Stomach (tissue), 9 donors: Measurements from ENCODE around the gene COL1A1. TPM values are rescaled to one million over a fixed set of nuclear protein-coding genes. Genes with fewer than 3 reads are reported as not detected.

ENCODE experiments used
- DNase-seq, 2 donors: peaks; one replicate each; pipeline versions ENCODE4 v3.0.0 to v3.0.0-alpha.2; 2013 to 2019
- H3K27ac ChIP-seq, 5 donors: fragments of 200-600 bp in 4 of 5; sonication (generic) in 4 of 5; one replicate each; pipeline ENCODE4 v1.5.1; 2013 to 2019; ENCODE audit warnings: mild to moderate bottlenecking in 1 of 5, moderate library complexity in 1 of 5
- H3K27me3 ChIP-seq, 3 donors: fragments of 200-600 bp; sonication (generic); one replicate each; pipeline ENCODE4 v1.5.1; 2017 to 2019; ENCODE audit warnings: mixed run types in 1 of 3
- H3K36me3 ChIP-seq, 4 donors: fragments of 200-600 bp; sonication (generic); 1 replicate in 3 of 4; 2 replicates in 1 of 4; pipeline ENCODE4 v1.5.1; 2016 to 2019
- H3K4me1 ChIP-seq, 4 donors: fragments of 200-600 bp; sonication (generic); one replicate each; pipeline ENCODE4 v1.5.1; 2016 to 2019
- H3K4me3 ChIP-seq, 4 donors: fragments of 200-600 bp; sonication (generic) in 3 of 4; one replicate each; pipeline ENCODE4 v1.5.1; 2016 to 2019; ENCODE audit warnings: mild to moderate bottlenecking in 1 of 4
- H3K9me3 ChIP-seq, 4 donors: fragments of 200-600 bp; sonication (generic); one replicate each; pipeline ENCODE4 v1.5.1; 2016 to 2019
- CTCF ChIP-seq, 7 experiments: fragments of 450-650 bp in 4 of 7; fragments of 200-600 bp in 3 of 7; sonication (generic) in 3 of 7; IDR thresholded peaks; one replicate each; pipeline ENCODE4 v1.5.1; 2016 to 2019; ENCODE audit warnings: antibody characterized with exemption in 7 of 7, control low read depth in 2 of 7, mild to moderate bottlenecking in 1 of 7
- EP300 ChIP-seq: sonication (generic); formaldehyde crosslinking; IDR thresholded peaks from one replicate; pipeline ENCODE4 v1.6.1; 2017; ENCODE audit warnings: antibody characterized with exemption
- POLR2A ChIP-seq, 4 donors: fragments of 450-650 bp; IDR thresholded peaks; one replicate each; pipeline ENCODE4 v1.6.1; 2016; ENCODE audit warnings: antibody characterized with exemption in 4 of 4, control low read depth in 2 of 4, mild to moderate bottlenecking in 1 of 4, moderate library complexity in 1 of 4
- POLR2AphosphoS5 ChIP-seq, 3 donors: sonication (generic); formaldehyde crosslinking; IDR thresholded peaks; one replicate each; pipeline ENCODE4 v1.6.1; 2016; ENCODE audit warnings: antibody characterized with exemption in 3 of 3
- WGBS, 5 donors: extraction: QIAGEN DNeasy Blood & Tissue Kit in 3 of 5; methylation state at CpG; one replicate each; pipeline versions ENCODE4 v1.1.5 to v1.1.7; 2013 to 2018; 5-methylcytosine and 5-hydroxymethylcytosine counted together
- intact Hi-C: fragments of 100-400 bp; cut with DNase I; formaldehyde crosslinking; loops from one replicate; pipeline ENCODE4 v1.15.1; 2023; ENCODE audit warnings: low total_unique reads
- polyA plus RNA-seq, 3 donors: library from polyadenylated mRNA; stranded (reverse); fragments of 200-250 nt; gene quantifications; one replicate each; pipeline ENCODE4 v1.2.3, GENCODE V29; 2013
- total RNA-seq, 5 donors: library from RNA; depleted of rRNA; stranded (reverse); fragments of >200 nt; gene quantifications; one replicate each; pipeline versions ENCODE4 v1.1.0 to v1.2.3, GENCODE V29; 2014 to 2016
- donor health status: healthy with polysubstance abuse.
- donor health status: Bipolar disorder and iron deficiency.
- donor health status: healthy.

COL1A1 gene
- total and polyA plus RNA-seq, 8 donors: 17.9 to 1,931 (median 142) TPM

GRCh38 chr17:50221266-50221863 lies 19.9 kb upstream of the COL1A1 start:
- Histone ChIP-seq H3K27me3 (no peaks in the 10 kb centered on the region), H3K27ac (peak overlapping the region in 4 of 5 donors; percentile 43 to 93 (median 74)), H3K4me1 (peaks cover 0 to 59% (median 29%) of the 10 kb centered on the region in 4 donors), H3K9me3 (peaks cover 0 to 6% (median 0%) of the 10 kb centered on the region in 4 donors), H3K4me3 (no peak overlapping the region), H3K36me3 (no peaks in the 10 kb centered on the region)
- TF ChIP-seq EP300 (no peak), CTCF (IDR thresholded peaks at IDR 0.05) (no peak), POLR2AphosphoS5 (IDR thresholded peaks at IDR 0.05) (no peak), POLR2A (IDR thresholded peaks at IDR 0.05) (no peak)
- WGBS, 5 donors: 71 to 81% (median 75%) methylated on average over 9 of the region's 9 CpGs
- peak in 1 of 2 donors; percentile 73 for DNase-seq
- intact Hi-C loops: no loop called here

- Histone ChIP-seq H3K27me3 (no peaks in the 10 kb centered on the region), H3K36me3 (no peaks in the 10 kb centered on the region), H3K4me3 (no peak overlapping the region), H3K27ac (peak overlapping the region in 3 of 5 donors; percentile 73 to 93 (median 74)), H3K9me3 (peaks cover 0 to 2% (median 0%) of the 10 kb centered on the region in 4 donors), H3K4me1 (peaks cover 0 to 59% (median 29%) of the 10 kb centered on the region in 4 donors)
- DNase-seq: peak in 1 of 2 donors; percentile 15
- WGBS, 5 donors: 81 to 92% (median 85%) methylated on average over 12 to 15 of the region's 15 CpGs
- TF ChIP-seq POLR2A (IDR thresholded peaks at IDR 0.05): no peak
- no peak for TF ChIP-seq CTCF (IDR thresholded peaks at IDR 0.05)
- no peak for TF ChIP-seq POLR2AphosphoS5 (IDR thresholded peaks at IDR 0.05)
- no peak for TF ChIP-seq EP300
- intact Hi-C loops: no loop called here
These were observed 19.4 kb upstream of the COL1A1 start for GRCh38 chr17:50220811-50221210.

- intact Hi-C loops: no loop called here
- Histone ChIP-seq H3K4me1 (peaks cover 0 to 62% (median 29%) of the 10 kb centered on the region in 4 donors), H3K9me3 (no peaks in the 10 kb centered on the region), H3K4me3 (no peak overlapping the region), H3K27ac (peak overlapping the region in 4 of 5 donors; percentile 38 to 93 (median 74)), H3K27me3 (no peaks in the 10 kb centered on the region), H3K36me3 (no peaks in the 10 kb centered on the region)
- TF ChIP-seq CTCF (IDR thresholded peaks at IDR 0.05) (no peak), POLR2A (IDR thresholded peaks at IDR 0.05) (no peak), POLR2AphosphoS5 (IDR thresholded peaks at IDR 0.05) (no peak), EP300 (no peak)
- peak in 1 of 2 donors; percentile 64 for DNase-seq
- 60 to 73% (median 63%) methylated on average over 4 of the region's 4 CpGs for WGBS, 5 donors
These were observed 18.6 kb upstream of the COL1A1 start for GRCh38 chr17:50219939-50220465.

- WGBS, 5 donors: 55 to 59% (median 56%) methylated on average over 5 of the region's 5 CpGs
These were observed 17.9 kb upstream of the COL1A1 start for GRCh38 chr17:50219342-50219741.

More at GRCh38 chr17:50219342-50219741, 17.9 kb upstream of the COL1A1 start:
- Histone ChIP-seq H3K9me3 (no peaks in the 10 kb centered on the region), H3K27me3 (no peaks in the 10 kb centered on the region), H3K27ac (peak overlapping the region in 4 of 5 donors; percentile 38 to 93 (median 74)), H3K4me3 (no peak overlapping the region), H3K4me1 (peaks cover 0 to 67% (median 29%) of the 10 kb centered on the region in 4 donors), H3K36me3 (no peaks in the 10 kb centered on the region)
- no peak for TF ChIP-seq POLR2AphosphoS5 (IDR thresholded peaks at IDR 0.05)
- no peak for TF ChIP-seq EP300
- no peak for TF ChIP-seq CTCF (IDR thresholded peaks at IDR 0.05)
- no peak for TF ChIP-seq POLR2A (IDR thresholded peaks at IDR 0.05)
- DNase-seq: peak in 1 of 2 donors; percentile 59
- intact Hi-C loops: no loop called here
